Glutamatergic neuron (in vitro differentiated cells): Measurements from ENCODE around the gene SEC24B. TPM values are rescaled to one million over a fixed set of nuclear protein-coding genes. Genes with fewer than 3 reads are reported as not detected.

Experiments
- DNase-seq: peaks from one replicate; pipeline ENCODE4 v3.0.0; 2022
- H3K27ac Mint-ChIP-seq: one replicate; pipeline ENCODE4 v1.8.0; 2020; ENCODE audit warnings: mild to moderate bottlenecking, mixed read lengths, inconsistent platforms; ENCODE audit not compliant: unreplicated experiment
- H3K27me3 Mint-ChIP-seq: one replicate; pipeline ENCODE4 v1.8.0; 2020; ENCODE audit warnings: mild to moderate bottlenecking, moderate library complexity, mixed read lengths, inconsistent platforms; ENCODE audit not compliant: unreplicated experiment
- H3K36me3 Mint-ChIP-seq: one replicate; pipeline ENCODE4 v1.8.0; 2020; ENCODE audit warnings: mild to moderate bottlenecking, mixed read lengths, inconsistent platforms; ENCODE audit not compliant: unreplicated experiment
- H3K4me1 Mint-ChIP-seq: one replicate; pipeline ENCODE4 v1.8.0; 2020; ENCODE audit warnings: mild to moderate bottlenecking, low read depth, mixed read lengths, inconsistent platforms; ENCODE audit not compliant: unreplicated experiment
- H3K4me3 Mint-ChIP-seq: one replicate; pipeline ENCODE4 v1.8.0; 2020; ENCODE audit warnings: mild to moderate bottlenecking, mixed read lengths, inconsistent platforms; ENCODE audit not compliant: unreplicated experiment
- H3K9me3 Mint-ChIP-seq: one replicate; pipeline ENCODE4 v1.8.0; 2020; ENCODE audit warnings: mild to moderate bottlenecking, moderate library complexity, mixed read lengths, inconsistent platforms; ENCODE audit not compliant: unreplicated experiment
- total RNA-seq: library from RNA; stranded (reverse); fragmentation: NEBNext Ultra II Directional; extraction: Animal tissue kit (Norgen Biotek cat#: 25700); gene quantifications from one replicate; pipeline ENCODE4 v1.2.1, GENCODE V29; 2021; ENCODE audit not compliant: unreplicated experiment
- TF ChIP-seq, protein P1 (sequence below): fragments of 200-600 bp; sonication (generic); IDR thresholded peaks from one replicate; pipeline ENCODE4 v1.5.0; 2021; ENCODE audit not compliant: partially characterized antibody, unreplicated experiment

SEC24B gene
- total RNA-seq, 1 donor from 2014 or later: 27.6 TPM

DNA sequence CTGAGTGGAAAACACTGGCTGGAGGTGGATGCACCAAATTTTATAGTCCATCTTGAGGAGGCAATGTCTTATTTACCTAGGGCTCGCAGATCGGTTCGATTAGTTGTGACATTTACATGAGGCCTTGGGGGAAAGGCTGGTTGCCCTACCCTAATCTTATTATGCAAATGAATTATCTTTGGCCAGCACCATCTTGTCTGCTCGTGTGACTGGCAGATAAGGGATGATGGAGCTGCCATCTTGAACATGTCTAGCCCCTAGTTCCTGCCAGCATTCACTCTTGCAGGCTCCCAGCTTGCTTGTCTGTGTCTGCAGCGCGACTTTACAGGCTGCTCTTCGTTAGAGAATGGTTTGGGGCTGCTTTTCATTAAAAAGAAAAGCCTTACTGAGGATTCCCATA lies 61.9 kb downstream of the SEC24B start:
- Mint-ChIP-seq H3K4me3 (no peak overlapping the region), H3K27ac (no peak overlapping the region), H3K9me3 (no peaks in the 10 kb centered on the region), H3K27me3 (no peaks in the 10 kb centered on the region), H3K4me1 (no peaks in the 10 kb centered on the region), H3K36me3 (no peaks in the 10 kb centered on the region)
- DNase-seq: no peak
- TF ChIP-seq, protein P1, sequence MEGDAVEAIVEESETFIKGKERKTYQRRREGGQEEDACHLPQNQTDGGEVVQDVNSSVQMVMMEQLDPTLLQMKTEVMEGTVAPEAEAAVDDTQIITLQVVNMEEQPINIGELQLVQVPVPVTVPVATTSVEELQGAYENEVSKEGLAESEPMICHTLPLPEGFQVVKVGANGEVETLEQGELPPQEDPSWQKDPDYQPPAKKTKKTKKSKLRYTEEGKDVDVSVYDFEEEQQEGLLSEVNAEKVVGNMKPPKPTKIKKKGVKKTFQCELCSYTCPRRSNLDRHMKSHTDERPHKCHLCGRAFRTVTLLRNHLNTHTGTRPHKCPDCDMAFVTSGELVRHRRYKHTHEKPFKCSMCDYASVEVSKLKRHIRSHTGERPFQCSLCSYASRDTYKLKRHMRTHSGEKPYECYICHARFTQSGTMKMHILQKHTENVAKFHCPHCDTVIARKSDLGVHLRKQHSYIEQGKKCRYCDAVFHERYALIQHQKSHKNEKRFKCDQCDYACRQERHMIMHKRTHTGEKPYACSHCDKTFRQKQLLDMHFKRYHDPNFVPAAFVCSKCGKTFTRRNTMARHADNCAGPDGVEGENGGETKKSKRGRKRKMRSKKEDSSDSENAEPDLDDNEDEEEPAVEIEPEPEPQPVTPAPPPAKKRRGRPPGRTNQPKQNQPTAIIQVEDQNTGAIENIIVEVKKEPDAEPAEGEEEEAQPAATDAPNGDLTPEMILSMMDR: no peak

DNA sequence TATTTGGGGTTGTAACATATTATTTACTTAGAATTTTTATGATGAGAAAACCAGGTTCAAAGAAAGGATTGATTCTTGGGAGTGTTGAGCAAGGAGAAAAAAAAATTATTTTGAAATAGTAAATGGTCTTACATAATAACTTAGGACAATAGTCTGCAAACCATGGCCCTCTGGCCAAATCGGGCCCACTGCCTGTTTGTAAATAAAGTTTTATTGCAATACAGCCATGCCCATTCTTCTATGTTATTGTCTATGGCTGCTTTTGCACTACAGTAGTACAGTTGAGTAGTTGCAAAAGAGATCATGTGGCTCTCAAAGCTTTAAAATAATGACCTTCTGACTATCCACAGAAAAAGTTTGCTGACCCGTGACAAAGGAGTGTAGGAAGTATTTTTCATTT lies 63.3 kb downstream of the SEC24B start:
- no peaks in the 10 kb centered on the region for H3K36me3 Mint-ChIP-seq
- no peaks in the 10 kb centered on the region for H3K9me3 Mint-ChIP-seq
- H3K4me1 Mint-ChIP-seq: no peaks in the 10 kb centered on the region

DNA sequence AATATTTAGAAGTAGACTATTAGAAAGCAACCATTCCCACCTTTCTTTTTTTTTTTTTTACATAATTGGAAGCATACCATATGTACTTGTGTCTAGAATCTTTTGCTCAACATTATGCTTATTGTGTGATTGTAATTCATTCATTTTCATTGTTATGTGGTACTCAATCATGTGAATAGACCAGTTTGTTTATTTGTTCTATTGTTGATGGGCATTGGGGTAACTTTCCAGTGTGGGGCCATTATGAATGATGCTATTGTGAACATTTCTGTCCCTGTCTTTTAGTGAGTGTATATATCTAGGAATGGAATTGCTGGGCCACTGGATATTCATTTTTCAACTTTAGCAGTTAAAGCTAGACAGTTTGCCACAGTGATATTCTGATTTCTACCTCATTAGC lies 63.9 kb downstream of the SEC24B start:
- H3K36me3 Mint-ChIP-seq: no peaks in the 10 kb centered on the region
- no peaks in the 10 kb centered on the region for H3K9me3 Mint-ChIP-seq
- TF ChIP-seq, protein P1: no peak
- no peak for DNase-seq
- H3K4me3 Mint-ChIP-seq: no peak overlapping the region
- H3K27me3 Mint-ChIP-seq: no peaks in the 10 kb centered on the region
- no peak overlapping the region for H3K27ac Mint-ChIP-seq
- no peaks in the 10 kb centered on the region for H3K4me1 Mint-ChIP-seq

More for the DNA sequence above, 63.3 kb downstream of the SEC24B start:
- no peaks in the 10 kb centered on the region for H3K27me3 Mint-ChIP-seq
- H3K27ac Mint-ChIP-seq: no peak overlapping the region
- TF ChIP-seq, protein P1: no peak
- no peak for DNase-seq
- H3K4me3 Mint-ChIP-seq: no peak overlapping the region

DNA sequence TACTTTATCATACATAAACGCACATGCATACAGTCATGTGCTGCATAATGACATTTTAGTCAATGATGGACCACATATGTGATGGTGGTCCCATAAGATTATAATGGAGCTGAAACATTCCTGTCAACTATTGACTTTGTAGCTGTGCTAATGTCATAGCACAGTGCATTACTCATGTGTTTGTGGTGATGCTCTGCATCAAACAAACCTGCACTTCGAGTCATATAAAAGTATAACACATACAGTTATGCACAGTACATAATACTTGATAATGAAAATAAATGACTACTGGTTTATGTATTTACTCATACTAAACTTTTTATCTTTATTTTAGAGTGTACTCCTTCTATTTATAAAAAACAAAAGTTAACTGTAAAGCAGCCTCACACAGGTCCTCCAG lies 65.9 kb downstream of the SEC24B start:
- H3K4me3 Mint-ChIP-seq: no peak overlapping the region
- no peak for DNase-seq
- H3K36me3 Mint-ChIP-seq: no peaks in the 10 kb centered on the region
- H3K9me3 Mint-ChIP-seq: no peaks in the 10 kb centered on the region
- TF ChIP-seq, protein P1: no peak
- no peak overlapping the region for H3K27ac Mint-ChIP-seq
- H3K27me3 Mint-ChIP-seq: no peaks in the 10 kb centered on the region
- H3K4me1 Mint-ChIP-seq: no peaks in the 10 kb centered on the region

DNA sequence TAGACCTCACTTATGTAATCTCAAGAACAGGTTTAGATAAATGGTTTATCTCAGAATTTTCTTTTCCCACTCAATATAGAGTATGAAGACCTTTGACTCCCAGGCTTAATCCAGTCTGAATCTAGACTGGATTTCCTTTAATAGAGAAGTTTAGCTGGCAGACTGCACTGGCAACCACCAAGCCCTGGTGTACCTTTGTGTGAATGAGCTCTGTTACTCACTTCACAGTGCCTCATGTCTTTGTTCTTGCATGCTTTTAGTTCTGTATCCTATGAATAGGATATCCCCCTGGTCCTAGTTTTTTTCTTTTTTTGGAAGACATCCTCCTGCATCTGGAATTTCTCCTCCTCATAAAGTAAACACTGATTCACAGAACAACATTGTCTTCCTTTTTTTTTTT lies 73.3 kb downstream of the SEC24B start:
- TF ChIP-seq, protein P1: no peak
- H3K9me3 Mint-ChIP-seq: no peaks in the 10 kb centered on the region
- no peak overlapping the region for H3K27ac Mint-ChIP-seq
- H3K27me3 Mint-ChIP-seq: no peaks in the 10 kb centered on the region
- no peak for DNase-seq
- H3K4me3 Mint-ChIP-seq: no peak overlapping the region
- no peaks in the 10 kb centered on the region for H3K36me3 Mint-ChIP-seq
- no peaks in the 10 kb centered on the region for H3K4me1 Mint-ChIP-seq
